ENCODE data around the gene MAGEA4. TPM values are rescaled to one million over a fixed set of nuclear protein-coding genes. Genes with fewer than 3 reads are reported as not detected.

Gene MAGEA4
- total and polyA plus RNA-seq, 4 donors: not detected

DNA sequence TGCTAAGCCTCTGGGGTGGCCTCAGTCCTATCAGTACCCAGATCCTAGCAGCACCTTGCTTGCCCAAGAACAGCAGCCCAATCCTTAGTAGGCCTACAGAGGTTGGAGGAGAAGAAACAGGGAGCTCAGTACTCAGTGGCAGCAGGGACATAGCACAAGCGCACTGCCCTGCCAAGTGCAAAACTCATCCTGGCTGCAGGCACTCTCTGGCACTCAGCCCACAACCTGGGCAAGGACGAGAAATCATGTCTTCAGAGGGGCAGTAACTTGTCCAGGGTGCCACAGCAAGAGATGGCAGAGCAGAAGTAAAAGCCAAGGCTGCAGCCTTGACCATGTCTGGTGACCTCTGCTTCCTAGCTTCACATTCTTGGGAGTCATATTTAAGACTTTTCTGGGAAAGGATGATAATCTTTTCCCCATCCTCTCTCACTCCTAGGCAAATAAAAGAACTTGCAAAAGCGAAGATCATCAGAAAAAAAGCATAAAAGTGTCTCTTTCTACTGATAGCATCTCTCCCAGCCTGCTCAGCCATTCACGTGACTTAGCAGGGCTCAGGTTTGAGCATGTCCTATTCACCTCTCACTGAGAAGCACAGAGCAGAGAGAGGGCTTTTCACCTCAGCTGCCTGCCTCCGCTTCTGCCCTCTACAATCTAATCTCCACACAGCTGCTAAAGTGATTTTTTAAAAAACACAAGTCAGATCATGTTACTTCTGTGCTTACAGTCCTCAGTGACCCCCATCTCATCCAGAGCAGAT is 37.2 kb upstream of the MAGEA4 start:
- no peak for DNase-seq
- no peak for ATAC-seq (ENCODE audit: insufficient read depth, low FRiP score)
- WGBS, 2 donors: 58 to 73% methylated on average over 5 of the region's 5 CpGs

DNA sequence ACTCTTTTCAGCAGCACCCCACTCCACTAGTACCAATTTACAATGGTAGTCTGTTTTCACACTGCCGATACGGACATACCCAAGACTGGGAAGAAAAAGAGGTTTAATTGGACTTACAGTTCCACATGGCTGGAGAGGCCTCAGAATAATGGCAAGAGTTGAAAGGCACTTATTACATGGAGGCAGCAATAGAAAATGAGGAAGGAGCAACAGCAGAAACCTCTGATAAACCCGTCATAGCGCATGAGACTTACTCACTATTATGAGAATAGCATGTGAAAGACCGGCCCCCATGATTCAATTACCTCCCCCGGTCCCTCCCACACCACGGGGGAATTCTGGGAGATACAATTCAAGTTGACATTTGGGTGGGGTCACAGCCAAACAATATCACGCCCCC is 34.1 kb upstream of the MAGEA4 start:
- peaks cover 0 to 10% (median 2%) of the 10 kb centered on the region in 4 donors for H3K9me3 ChIP-seq (ENCODE audit: control insufficient read depth in 4 of 4, insufficient read depth in 3 of 4, low read length in 3 of 4)
- H3K4me1 ChIP-seq (ENCODE audit: control insufficient read depth in 5 of 5, insufficient read depth in 5 of 5, low read length in 5 of 5): no peaks in the 10 kb centered on the region
- ATAC-seq (ENCODE audit: insufficient read depth, low FRiP score) (no peak), DNase-seq (peak in 1 of 3 donors; percentile 3)
- no peak overlapping the region for H3K4me3 ChIP-seq
- H3K27me3 ChIP-seq (ENCODE audit: control insufficient read depth in 3 of 3, insufficient read depth in 3 of 3, low read length in 2 of 3): peaks cover 0 to 2% (median 0%) of the 10 kb centered on the region in 3 donors
- TF ChIP-seq, protein P1, sequence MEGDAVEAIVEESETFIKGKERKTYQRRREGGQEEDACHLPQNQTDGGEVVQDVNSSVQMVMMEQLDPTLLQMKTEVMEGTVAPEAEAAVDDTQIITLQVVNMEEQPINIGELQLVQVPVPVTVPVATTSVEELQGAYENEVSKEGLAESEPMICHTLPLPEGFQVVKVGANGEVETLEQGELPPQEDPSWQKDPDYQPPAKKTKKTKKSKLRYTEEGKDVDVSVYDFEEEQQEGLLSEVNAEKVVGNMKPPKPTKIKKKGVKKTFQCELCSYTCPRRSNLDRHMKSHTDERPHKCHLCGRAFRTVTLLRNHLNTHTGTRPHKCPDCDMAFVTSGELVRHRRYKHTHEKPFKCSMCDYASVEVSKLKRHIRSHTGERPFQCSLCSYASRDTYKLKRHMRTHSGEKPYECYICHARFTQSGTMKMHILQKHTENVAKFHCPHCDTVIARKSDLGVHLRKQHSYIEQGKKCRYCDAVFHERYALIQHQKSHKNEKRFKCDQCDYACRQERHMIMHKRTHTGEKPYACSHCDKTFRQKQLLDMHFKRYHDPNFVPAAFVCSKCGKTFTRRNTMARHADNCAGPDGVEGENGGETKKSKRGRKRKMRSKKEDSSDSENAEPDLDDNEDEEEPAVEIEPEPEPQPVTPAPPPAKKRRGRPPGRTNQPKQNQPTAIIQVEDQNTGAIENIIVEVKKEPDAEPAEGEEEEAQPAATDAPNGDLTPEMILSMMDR (IDR thresholded peaks at IDR 0.05; ENCODE audit: control extremely low read depth, extremely low read depth): no peak
- WGBS, 2 donors: 74 to 75% methylated on average over 8 of the region's 8 CpGs
- H3K9ac ChIP-seq (ENCODE audit: insufficient read depth in 1 of 2, low read length in 2 of 2): no peak overlapping the region
- no peak overlapping the region for H3K27ac ChIP-seq (ENCODE audit: low read depth in 1 of 2, low read length in 1 of 2)
- H3K36me3 ChIP-seq (ENCODE audit: control insufficient read depth in 4 of 4, insufficient read depth in 4 of 4, low read length in 4 of 4): no peaks in the 10 kb centered on the region

More for the DNA sequence above, 37.2 kb upstream of the MAGEA4 start:
- Histone ChIP-seq H3K4me1 (ENCODE audit: control insufficient read depth in 5 of 5, insufficient read depth in 5 of 5, low read length in 5 of 5) (no peaks in the 10 kb centered on the region), H3K36me3 (ENCODE audit: control insufficient read depth in 4 of 4, insufficient read depth in 4 of 4, low read length in 4 of 4) (no peaks in the 10 kb centered on the region), H3K9me3 (ENCODE audit: control insufficient read depth in 4 of 4, insufficient read depth in 3 of 4, low read length in 3 of 4) (peaks cover 0 to 10% (median 2%) of the 10 kb centered on the region in 4 donors), H3K9ac (ENCODE audit: insufficient read depth in 1 of 2, low read length in 2 of 2) (no peak overlapping the region), H3K4me3 (no peak overlapping the region), H3K27ac (ENCODE audit: low read depth in 1 of 2, low read length in 1 of 2) (no peak overlapping the region), H3K27me3 (ENCODE audit: control insufficient read depth in 3 of 3, insufficient read depth in 3 of 3, low read length in 2 of 3) (peaks cover 0 to 2% (median 0%) of the 10 kb centered on the region in 3 donors)
- TF ChIP-seq, protein P1 (IDR thresholded peaks at IDR 0.05; ENCODE audit: control extremely low read depth, extremely low read depth): no peak

DNA sequence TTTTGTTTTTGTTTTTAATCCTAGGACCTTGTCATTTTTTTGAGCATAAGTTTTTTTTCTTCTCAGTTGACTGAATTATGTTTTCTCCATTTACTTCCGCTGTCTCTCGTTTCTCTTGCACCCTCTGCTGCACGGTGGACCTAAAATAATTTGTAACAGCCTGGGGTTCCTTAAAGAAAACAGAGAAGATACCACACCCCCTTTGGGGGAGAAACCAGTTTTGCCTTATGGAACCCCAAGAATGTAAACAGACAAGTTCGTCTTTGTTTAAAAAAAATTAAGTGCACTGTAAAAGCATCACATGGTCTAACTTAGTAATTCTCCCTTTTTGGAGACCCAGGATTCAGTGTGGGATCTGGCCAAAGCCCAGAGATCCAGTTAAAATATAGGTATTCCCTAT is 32.8 kb upstream of the MAGEA4 start:
- H3K27me3 ChIP-seq (ENCODE audit: control insufficient read depth in 3 of 3, insufficient read depth in 3 of 3, low read length in 2 of 3): no peaks in the 10 kb centered on the region
- H3K4me1 ChIP-seq (ENCODE audit: control insufficient read depth in 5 of 5, insufficient read depth in 5 of 5, low read length in 5 of 5): no peaks in the 10 kb centered on the region
- no peak overlapping the region for H3K9ac ChIP-seq (ENCODE audit: insufficient read depth in 1 of 2, low read length in 2 of 2)
- ATAC-seq (ENCODE audit: insufficient read depth, low FRiP score) (no peak), DNase-seq (no peak)
- 63 to 74% methylated on average over 4 of the region's 4 CpGs for WGBS, 2 donors
- H3K9me3 ChIP-seq (ENCODE audit: control insufficient read depth in 4 of 4, insufficient read depth in 3 of 4, low read length in 3 of 4): peaks cover 0 to 10% (median 2%) of the 10 kb centered on the region in 4 donors
- no peaks in the 10 kb centered on the region for H3K36me3 ChIP-seq (ENCODE audit: control insufficient read depth in 4 of 4, insufficient read depth in 4 of 4, low read length in 4 of 4)
- H3K4me3 ChIP-seq: no peak overlapping the region
- TF ChIP-seq, protein P1 (IDR thresholded peaks at IDR 0.05; ENCODE audit: control extremely low read depth, extremely low read depth): no peak
- no peak overlapping the region for H3K27ac ChIP-seq (ENCODE audit: low read depth in 1 of 2, low read length in 1 of 2)

All from lung (tissue), 12 donors.